ENCODE measurements around the gene TRDN.

DNA sequence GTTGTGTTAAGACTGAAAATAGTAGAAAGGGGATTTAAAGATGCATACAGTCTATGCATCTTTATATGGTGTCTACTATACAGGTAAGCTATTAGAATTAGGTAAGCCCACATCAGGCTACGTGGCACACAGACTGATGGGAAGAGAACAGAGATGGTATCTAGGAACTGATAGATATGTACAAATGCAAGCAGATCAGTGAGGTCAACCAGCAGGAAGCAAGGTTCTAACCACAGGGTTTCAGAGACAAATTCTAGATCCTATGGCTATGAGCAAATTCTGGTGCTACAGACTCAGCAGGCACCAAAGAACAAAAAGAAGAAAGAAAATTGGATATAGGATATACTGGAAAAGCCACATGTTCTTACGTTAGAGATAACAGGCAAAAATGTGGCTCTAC, 110.6 kb downstream of the TRDN start:
- TF ChIP-seq, protein P1, sequence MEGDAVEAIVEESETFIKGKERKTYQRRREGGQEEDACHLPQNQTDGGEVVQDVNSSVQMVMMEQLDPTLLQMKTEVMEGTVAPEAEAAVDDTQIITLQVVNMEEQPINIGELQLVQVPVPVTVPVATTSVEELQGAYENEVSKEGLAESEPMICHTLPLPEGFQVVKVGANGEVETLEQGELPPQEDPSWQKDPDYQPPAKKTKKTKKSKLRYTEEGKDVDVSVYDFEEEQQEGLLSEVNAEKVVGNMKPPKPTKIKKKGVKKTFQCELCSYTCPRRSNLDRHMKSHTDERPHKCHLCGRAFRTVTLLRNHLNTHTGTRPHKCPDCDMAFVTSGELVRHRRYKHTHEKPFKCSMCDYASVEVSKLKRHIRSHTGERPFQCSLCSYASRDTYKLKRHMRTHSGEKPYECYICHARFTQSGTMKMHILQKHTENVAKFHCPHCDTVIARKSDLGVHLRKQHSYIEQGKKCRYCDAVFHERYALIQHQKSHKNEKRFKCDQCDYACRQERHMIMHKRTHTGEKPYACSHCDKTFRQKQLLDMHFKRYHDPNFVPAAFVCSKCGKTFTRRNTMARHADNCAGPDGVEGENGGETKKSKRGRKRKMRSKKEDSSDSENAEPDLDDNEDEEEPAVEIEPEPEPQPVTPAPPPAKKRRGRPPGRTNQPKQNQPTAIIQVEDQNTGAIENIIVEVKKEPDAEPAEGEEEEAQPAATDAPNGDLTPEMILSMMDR (IDR thresholded peaks at IDR 0.05), result no peak
- TF ChIP-seq POLR2A (IDR thresholded peaks at IDR 0.05), result no peak
